ENCODE data around the gene RARRES2.

The RARRES2 gene

DNA sequence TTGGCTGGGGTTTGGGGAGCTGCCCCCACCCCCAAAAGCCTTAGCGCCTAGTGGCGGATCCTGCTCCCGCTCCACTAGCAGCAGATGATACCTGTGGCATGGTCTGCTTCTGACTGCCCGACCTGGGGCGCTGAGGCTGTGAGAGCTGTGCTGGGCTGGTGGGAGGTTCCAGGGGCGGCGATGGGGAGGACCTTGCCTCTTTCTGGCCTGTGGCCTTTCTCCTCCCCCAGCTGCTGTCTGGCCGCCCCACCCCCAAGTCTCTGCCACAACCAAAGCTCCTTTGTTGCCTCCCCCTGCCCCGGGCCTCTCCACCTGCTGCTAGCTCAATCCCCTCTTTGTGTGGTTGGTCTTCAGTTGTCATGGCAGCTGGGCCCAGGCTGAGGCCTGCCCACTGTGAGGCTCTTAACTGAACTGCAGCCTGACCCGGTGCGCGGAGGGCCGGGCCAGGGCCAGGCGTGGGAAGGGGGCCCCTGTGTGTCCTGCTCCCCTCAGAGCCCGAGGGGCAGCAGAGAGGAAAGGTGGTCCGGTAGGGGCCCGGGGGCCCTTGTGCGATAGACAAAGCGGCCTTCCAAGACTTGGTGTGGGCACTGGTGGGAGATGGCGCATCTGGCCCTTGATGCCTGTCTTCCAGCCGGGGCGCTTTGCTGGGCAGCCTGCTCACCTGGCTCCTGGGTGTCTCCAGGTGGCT, 42.4 kb upstream of the RARRES2 start:
- TF ChIP-seq, protein P1, sequence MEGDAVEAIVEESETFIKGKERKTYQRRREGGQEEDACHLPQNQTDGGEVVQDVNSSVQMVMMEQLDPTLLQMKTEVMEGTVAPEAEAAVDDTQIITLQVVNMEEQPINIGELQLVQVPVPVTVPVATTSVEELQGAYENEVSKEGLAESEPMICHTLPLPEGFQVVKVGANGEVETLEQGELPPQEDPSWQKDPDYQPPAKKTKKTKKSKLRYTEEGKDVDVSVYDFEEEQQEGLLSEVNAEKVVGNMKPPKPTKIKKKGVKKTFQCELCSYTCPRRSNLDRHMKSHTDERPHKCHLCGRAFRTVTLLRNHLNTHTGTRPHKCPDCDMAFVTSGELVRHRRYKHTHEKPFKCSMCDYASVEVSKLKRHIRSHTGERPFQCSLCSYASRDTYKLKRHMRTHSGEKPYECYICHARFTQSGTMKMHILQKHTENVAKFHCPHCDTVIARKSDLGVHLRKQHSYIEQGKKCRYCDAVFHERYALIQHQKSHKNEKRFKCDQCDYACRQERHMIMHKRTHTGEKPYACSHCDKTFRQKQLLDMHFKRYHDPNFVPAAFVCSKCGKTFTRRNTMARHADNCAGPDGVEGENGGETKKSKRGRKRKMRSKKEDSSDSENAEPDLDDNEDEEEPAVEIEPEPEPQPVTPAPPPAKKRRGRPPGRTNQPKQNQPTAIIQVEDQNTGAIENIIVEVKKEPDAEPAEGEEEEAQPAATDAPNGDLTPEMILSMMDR (IDR thresholded peaks at IDR 0.05): no peak

DNA sequence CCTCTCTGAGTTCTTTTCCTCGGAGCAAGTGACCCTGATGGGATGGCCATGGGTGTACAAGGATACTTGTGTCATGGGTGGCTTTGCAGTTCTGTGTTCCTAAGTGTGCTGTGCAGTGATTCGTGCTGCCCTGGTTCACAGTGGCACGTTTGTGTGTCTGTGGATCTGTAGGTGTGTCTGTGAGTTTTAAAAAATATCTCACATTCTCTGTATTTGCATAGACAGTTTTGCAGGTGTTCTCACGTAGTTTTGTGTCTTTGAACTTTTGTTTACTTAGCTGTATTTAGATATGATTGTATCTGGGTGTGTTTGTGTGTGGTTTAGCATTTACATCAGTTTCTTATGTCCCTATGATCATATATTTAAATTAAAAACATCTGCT, 41.4 kb upstream of the RARRES2 start:
- TF ChIP-seq, protein P1 (IDR thresholded peaks at IDR 0.05): no peak

DNA sequence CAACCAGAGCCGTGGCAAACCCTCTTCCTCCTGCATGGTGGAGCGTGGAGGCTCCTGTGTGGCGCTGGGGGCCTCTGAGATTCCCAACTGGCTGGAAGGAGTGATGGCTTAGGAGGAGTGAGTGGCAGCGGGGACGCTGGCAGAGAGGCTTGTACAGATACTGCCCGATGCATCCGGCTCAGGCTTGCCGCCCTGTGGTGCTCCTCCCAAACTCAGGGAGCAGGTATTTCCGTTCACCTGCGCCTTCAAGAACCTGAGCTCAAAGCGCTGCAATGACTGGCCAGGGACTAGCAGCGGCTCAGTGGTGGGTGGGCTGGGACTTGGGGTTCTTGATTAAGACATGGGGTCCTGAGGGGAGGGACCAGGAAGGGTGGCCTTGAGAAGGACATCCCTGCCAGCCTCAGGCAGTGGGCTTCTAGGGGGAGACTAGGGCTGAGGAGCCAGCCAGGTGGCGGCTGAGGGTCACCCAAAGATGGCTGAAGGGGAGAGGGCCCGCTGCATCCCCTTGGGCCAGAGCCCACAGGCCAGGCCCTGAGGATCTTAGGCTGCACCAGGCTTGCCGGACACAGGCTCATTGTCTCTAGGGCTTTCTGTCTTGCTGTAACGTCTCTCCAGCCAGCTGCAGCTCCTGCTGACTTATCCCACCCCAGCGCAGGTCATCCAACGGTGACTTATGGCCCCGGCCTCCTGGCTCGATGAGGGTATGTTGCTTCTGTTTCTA, 40.9 kb upstream of the RARRES2 start:
- TF ChIP-seq, protein P1 (IDR thresholded peaks at IDR 0.05): no peak

DNA sequence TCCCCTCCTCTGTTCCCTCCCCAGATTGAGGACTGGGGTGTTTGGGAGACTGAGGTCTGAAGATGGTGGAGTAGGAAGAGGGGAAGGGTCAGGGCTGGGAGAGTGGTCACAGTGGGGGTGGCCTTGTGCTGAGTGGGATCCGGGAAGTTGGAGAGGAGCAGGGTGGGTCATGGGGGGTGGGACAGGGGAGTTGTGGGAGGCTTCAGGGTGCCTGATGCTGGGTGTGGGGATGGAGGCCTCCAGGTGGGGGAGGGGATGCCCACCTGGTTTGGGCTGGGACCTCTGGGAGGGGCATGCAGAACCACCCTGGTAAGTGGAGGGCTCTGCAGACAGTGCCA, 40.3 kb upstream of the RARRES2 start:
- TF ChIP-seq, protein P1 (IDR thresholded peaks at IDR 0.05): no peak

DNA sequence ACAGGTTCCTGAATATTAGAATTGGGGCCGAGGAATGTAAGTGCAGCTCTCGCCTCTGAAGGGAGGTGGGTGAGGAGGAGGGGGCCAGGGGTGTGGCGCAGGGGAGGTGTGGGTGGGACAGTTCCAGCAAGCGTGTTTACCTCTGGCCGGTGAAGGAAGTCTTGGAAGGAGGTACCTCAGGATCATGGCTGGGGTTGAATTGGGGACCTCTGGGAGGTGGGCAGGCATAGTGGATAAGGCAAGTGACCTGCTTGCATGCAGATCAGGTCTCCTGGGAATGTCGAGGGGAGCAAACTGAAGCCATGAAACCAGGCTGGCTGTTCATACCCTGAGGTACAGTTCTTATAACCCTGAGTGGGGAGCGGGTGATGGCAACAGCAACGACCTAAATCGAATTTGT, 39.7 kb upstream of the RARRES2 start:
- TF ChIP-seq, protein P1 (IDR thresholded peaks at IDR 0.05): no peak

DNA sequence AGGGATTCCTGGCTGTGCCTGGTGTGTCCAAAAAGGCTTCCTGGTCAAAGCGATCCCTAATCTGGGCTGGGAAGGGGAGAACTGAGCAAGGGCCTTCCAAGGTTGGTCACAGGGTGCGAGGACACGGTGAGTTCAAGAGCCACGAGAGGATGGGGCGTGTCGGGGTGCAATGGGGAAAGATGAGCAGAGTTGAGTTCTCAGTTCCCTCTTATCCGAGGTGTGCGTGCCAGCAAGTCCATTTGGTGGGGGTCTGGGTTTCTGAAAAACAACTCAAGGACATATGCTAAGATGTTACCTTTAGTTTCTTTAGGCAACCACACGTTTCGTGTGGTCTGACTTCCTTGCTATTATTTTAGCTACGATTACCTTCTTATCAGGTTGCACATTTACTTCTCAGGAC, 39.0 kb upstream of the RARRES2 start:
- TF ChIP-seq, protein P1 (IDR thresholded peaks at IDR 0.05): no peak

DNA sequence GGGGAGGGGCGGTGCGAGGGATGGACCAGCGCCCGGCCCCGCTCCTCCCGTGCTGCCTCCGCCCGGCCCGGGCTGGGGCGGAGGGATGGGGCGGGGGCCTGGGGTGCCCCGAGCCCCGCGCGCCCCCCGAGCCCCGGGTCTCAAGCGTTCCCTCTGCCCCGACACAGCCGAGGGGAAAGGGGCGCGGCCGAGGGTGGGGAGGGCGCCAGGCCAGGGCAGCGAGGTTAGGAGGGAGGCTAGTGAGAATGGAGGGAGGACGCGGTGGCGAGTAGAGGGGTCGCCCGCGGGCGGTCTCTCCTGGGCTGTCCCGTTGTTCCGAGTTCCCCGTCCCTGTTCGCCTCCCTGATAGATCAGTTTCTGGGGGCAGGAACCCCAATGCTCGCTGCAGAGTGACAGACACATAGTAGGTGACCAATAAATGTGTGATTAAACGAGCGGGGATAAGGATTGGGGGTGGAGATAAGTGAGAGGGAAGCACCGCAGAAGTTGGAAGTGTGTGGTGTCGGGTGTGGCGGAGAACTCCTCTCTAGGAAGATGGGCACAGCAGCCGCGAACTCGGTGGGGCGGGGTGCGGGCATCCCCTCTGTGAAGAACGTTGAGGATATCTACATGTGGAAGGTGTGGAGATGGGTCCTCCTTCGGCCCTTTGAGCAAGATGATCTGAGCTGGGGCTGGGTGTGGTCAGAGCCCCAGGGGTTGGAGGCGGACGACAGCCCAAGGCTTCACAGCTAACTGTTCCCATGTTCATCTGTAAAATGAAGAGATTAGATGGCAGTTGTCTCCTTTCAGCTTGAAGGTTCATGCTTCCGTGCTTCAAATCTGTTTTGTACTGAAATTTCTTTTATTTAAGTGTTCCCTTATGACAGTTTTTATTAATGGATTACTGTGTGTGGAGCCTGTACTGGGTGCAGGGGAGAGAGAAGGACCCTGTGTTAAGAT, 38.3 kb upstream of the RARRES2 start:
- TF ChIP-seq, protein P1 (IDR thresholded peaks at IDR 0.05): no peak
